SW 1271 (cell line): Measurements from ENCODE around the gene VPS35L.

Experiments used
- DNase-seq, 2 experiments: peaks; one replicate each; lab custom pipeline; 2025; lab: John Stamatoyannopoulos, UW

The VPS35L gene

GRCh38 chr16:19589771-19590302 lies 34.3 kb downstream of the VPS35L start:
- no peak for DNase-seq

- peak; percentile 10 to 40 for DNase-seq
Measured at GRCh38 chr16:19595043-19595767, 39.7 kb downstream of the VPS35L start.

- no peak for DNase-seq
Measured at GRCh38 chr16:19598805-19599510, 43.5 kb downstream of the VPS35L start.

- DNase-seq, result no peak
Measured at GRCh38 chr16:19599968-19600716, 44.6 kb downstream of the VPS35L start.

GRCh38 chr16:19601083-19601976 lies 45.8 kb downstream of the VPS35L start:
- DNase-seq, result peak in 1 of 2 experiments; percentile 5

GRCh38 chr16:19604911-19605310 lies 49.4 kb downstream of the VPS35L start:
- no peak for DNase-seq

- DNase-seq, result no peak
Measured at GRCh38 chr16:19605701-19606100, 50.2 kb downstream of the VPS35L start.

GRCh38 chr16:19607616-19608280 lies 52.2 kb downstream of the VPS35L start:
- DNase-seq, result no peak

- DNase-seq, result no peak
Measured at GRCh38 chr16:19609359-19609758, 53.9 kb downstream of the VPS35L start.

- no peak for DNase-seq
Measured at GRCh38 chr16:19610200-19610599, 54.7 kb downstream of the VPS35L start.

- no peak for DNase-seq
Measured at GRCh38 chr16:19613834-19614233, 58.3 kb downstream of the VPS35L start.

GRCh38 chr16:19616241-19616640 lies 60.7 kb downstream of the VPS35L start:
- DNase-seq, result no peak

GRCh38 chr16:19618876-19619275 lies 63.4 kb downstream of the VPS35L start:
- DNase-seq, result no peak

- no peak for DNase-seq
Measured at GRCh38 chr16:19621445-19621844, 65.9 kb downstream of the VPS35L start.

GRCh38 chr16:19625039-19625438 lies 69.5 kb downstream of the VPS35L start:
- no peak for DNase-seq

- DNase-seq, result no peak
Measured at GRCh38 chr16:19636436-19637267, 81.1 kb downstream of the VPS35L start.

GRCh38 chr16:19639986-19640421 lies 84.5 kb downstream of the VPS35L start:
- DNase-seq, result no peak

GRCh38 chr16:19642501-19642900 lies 87.0 kb downstream of the VPS35L start:
- no peak for DNase-seq

- DNase-seq, result no peak
Measured at GRCh38 chr16:19644877-19645276, 89.4 kb downstream of the VPS35L start.

- DNase-seq, result no peak
Measured at GRCh38 chr16:19645557-19645981, 90.1 kb downstream of the VPS35L start.
